Chondrocyte (in vitro differentiated cells): Measurements from ENCODE around the gene CFTR. TPM values are rescaled to one million over a fixed set of nuclear protein-coding genes. Genes with fewer than 3 reads are reported as not detected.

Experiments
- DNase-seq: peaks from one replicate; pipeline ENCODE4 v3.0.0; 2021; ENCODE audit warnings: mixed read lengths, low spot score
- H3K27ac Mint-ChIP-seq: one replicate; pipeline ENCODE4 v1.8.0; 2021; ENCODE audit warnings: mild to moderate bottlenecking, moderate library complexity, mixed read lengths; ENCODE audit not compliant: unreplicated experiment
- H3K27me3 Mint-ChIP-seq: 2 replicates; pipeline ENCODE4 v1.8.0; 2021; ENCODE audit warnings: low read depth, mixed read lengths
- H3K36me3 Mint-ChIP-seq: 2 replicates; pipeline ENCODE4 v1.8.0; 2021; ENCODE audit warnings: low read depth, mixed read lengths
- H3K4me1 Mint-ChIP-seq: 2 replicates; pipeline ENCODE4 v1.8.0; 2021; ENCODE audit warnings: low read depth, mild to moderate bottlenecking, mixed read lengths
- H3K4me3 Mint-ChIP-seq: one replicate; pipeline ENCODE4 v1.8.0; 2021; ENCODE audit warnings: mild to moderate bottlenecking, moderate library complexity, mixed read lengths; ENCODE audit not compliant: unreplicated experiment
- H3K9me3 Mint-ChIP-seq: 2 replicates; pipeline ENCODE4 v1.8.0; 2021; ENCODE audit warnings: low read depth, mixed read lengths
- total RNA-seq: library from RNA; stranded (reverse); gene quantifications from 3 replicates; pipeline ENCODE4 v1.2.1, GENCODE V29; 2021
- TF ChIP-seq, protein P1 (sequence below): fragments of 200-600 bp; sonication (generic); IDR thresholded peaks from 2 replicates; pipeline ENCODE4 v1.5.0; 2021; ENCODE audit warnings: antibody characterized with exemption, mild to moderate bottlenecking, moderate library complexity

The CFTR gene
- total RNA-seq, 1 donor from 2014 or later = not detected

DNA sequence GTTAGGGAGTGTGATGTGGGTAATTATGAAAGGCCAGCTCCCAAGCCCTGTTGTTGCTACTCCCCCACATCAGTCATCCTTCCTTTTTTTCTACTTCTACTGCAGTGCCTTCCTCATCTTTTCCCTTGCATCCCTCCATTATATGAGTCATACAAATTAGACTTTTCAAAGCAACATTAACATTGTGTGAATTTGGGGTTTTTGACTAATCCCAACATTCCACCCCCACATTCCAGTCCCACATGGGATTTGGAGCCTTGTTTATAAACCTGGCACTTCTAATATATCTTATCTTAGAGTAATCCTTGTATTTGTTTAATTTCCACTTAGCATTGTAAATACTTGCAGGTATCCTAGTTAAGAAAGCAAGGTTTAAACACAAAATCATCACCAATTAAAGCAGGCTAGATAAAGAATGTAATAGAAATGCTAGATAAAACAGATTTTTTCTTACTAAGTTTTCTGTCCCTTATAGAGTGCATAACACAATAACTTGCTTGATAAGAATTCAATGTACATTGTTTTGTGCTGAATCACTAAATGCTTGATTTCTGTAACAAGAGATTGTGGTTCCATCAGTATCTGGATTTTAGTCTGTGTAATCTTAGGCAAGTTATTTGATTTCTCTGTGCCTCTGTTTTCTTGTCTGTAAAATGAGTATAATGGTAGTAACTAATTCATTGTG lies 165.8 kb downstream of the CFTR start:
- H3K36me3 Mint-ChIP-seq = no peaks in the 10 kb centered on the region
- no peak for DNase-seq
- peaks cover 4% of the 10 kb centered on the region for H3K4me1 Mint-ChIP-seq

GRCh38 chr7:117648203-117648866 lies 168.5 kb downstream of the CFTR start:
- Mint-ChIP-seq H3K4me1 (peaks cover 4% of the 10 kb centered on the region), H3K27ac (no peak overlapping the region), H3K9me3 (no peaks in the 10 kb centered on the region), H3K27me3 (no peaks in the 10 kb centered on the region), H3K4me3 (no peak overlapping the region), H3K36me3 (no peaks in the 10 kb centered on the region)
- TF ChIP-seq, protein P1, sequence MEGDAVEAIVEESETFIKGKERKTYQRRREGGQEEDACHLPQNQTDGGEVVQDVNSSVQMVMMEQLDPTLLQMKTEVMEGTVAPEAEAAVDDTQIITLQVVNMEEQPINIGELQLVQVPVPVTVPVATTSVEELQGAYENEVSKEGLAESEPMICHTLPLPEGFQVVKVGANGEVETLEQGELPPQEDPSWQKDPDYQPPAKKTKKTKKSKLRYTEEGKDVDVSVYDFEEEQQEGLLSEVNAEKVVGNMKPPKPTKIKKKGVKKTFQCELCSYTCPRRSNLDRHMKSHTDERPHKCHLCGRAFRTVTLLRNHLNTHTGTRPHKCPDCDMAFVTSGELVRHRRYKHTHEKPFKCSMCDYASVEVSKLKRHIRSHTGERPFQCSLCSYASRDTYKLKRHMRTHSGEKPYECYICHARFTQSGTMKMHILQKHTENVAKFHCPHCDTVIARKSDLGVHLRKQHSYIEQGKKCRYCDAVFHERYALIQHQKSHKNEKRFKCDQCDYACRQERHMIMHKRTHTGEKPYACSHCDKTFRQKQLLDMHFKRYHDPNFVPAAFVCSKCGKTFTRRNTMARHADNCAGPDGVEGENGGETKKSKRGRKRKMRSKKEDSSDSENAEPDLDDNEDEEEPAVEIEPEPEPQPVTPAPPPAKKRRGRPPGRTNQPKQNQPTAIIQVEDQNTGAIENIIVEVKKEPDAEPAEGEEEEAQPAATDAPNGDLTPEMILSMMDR = no peak
- no peak for DNase-seq

More for the DNA sequence above, 165.8 kb downstream of the CFTR start:
- no peak overlapping the region for H3K27ac Mint-ChIP-seq
- no peaks in the 10 kb centered on the region for H3K27me3 Mint-ChIP-seq
- TF ChIP-seq, protein P1 = no peak
- H3K4me3 Mint-ChIP-seq = no peak overlapping the region
- no peaks in the 10 kb centered on the region for H3K9me3 Mint-ChIP-seq

GRCh38 chr7:117652943-117653680 lies 173.3 kb downstream of the CFTR start:
- Mint-ChIP-seq H3K4me3 (no peak overlapping the region), H3K36me3 (no peaks in the 10 kb centered on the region), H3K27ac (no peak overlapping the region), H3K27me3 (no peaks in the 10 kb centered on the region), H3K4me1 (no peaks in the 10 kb centered on the region), H3K9me3 (no peaks in the 10 kb centered on the region)
- TF ChIP-seq, protein P1 = no peak
- no peak for DNase-seq

DNA sequence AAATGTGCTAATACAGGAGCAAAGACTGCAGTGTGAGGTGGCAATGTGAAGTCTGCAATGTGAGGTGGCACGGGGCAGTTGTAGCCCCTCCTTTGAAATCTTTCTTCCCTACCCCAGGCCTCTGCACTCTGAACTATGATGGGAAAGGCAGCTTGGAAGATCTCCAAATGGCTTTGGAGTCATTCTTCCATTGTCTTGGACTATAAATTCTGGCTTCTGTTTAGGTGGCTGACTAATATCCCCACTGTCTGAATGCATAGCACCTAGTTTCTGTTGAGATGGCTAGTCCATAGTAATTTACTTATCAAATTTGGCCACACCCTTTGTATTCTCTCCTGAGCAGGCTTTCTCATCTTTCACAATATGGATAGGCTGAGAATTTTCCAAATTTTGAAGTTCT lies 175.0 kb downstream of the CFTR start:
- Mint-ChIP-seq H3K27ac (no peak overlapping the region), H3K4me3 (no peak overlapping the region), H3K36me3 (no peaks in the 10 kb centered on the region), H3K9me3 (no peaks in the 10 kb centered on the region), H3K27me3 (no peaks in the 10 kb centered on the region), H3K4me1 (peaks cover 4% of the 10 kb centered on the region)
- no peak for DNase-seq
- TF ChIP-seq, protein P1 = no peak

DNA sequence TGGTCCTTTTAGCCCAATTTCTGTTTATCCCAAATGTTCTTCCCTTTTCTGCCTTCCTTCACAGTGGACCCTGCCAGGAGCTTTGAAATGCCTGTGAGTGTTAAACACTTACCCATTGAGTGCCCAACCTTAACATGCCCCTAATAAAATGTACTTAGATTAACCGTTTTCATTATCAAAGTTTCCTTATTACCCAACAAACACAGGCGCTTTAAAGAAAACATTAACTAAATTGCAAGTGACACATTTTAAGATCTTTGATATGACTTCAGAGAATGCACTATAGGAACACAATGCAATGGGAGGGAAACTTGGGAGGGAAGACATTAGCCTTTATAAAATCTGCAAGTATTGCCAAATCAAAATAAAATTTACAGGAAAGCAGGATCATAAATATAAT lies 177.0 kb downstream of the CFTR start:
- Mint-ChIP-seq H3K27ac (no peak overlapping the region), H3K4me1 (peaks cover 7% of the 10 kb centered on the region), H3K27me3 (no peaks in the 10 kb centered on the region), H3K9me3 (no peaks in the 10 kb centered on the region), H3K36me3 (no peaks in the 10 kb centered on the region), H3K4me3 (no peak overlapping the region)
- TF ChIP-seq, protein P1 = no peak
- DNase-seq = no peak
